GM21367 (cell line): ENCODE results near the gene GPSM3.

ENCODE experiments used
- ATAC-seq: cut with Tn5 transposase; IDR thresholded peaks from one replicate; pipeline ENCODE4 v1.9.1; 2021; ENCODE audit not compliant: unreplicated experiment

Gene GPSM3

GRCh38 chr6:32175711-32176475 lies 16.6 kb downstream of the GPSM3 start, which contains the start of gene AGPAT1:
AGPAT1 (minus strand) TSS chr6:32176084; CDS start chr6:32171496, 4,588 bp downstream.
- ATAC-seq: peak; percentile 37

GRCh38 chr6:32175322-32175710 lies 17.1 kb downstream of the GPSM3 start:
- no peak for ATAC-seq

GRCh38 chr6:32174416-32174815 lies 18.0 kb downstream of the GPSM3 start:
- ATAC-seq: no peak

- ATAC-seq: no peak
Measured at GRCh38 chr6:32173051-32173727, 19.3 kb downstream of the GPSM3 start.

GRCh38 chr6:32171234-32171633 lies 21.2 kb downstream of the GPSM3 start:
- ATAC-seq: no peak

GRCh38 chr6:32170294-32170693 lies 22.1 kb downstream of the GPSM3 start:
- ATAC-seq: no peak

- no peak for ATAC-seq
Measured at GRCh38 chr6:32168807-32169591, 23.4 kb downstream of the GPSM3 start.

- no peak for ATAC-seq
Measured at GRCh38 chr6:32168350-32168749, 24.1 kb downstream of the GPSM3 start.

- no peak for ATAC-seq
Measured at GRCh38 chr6:32167761-32168262, 24.6 kb downstream of the GPSM3 start.

- no peak for ATAC-seq
Measured at GRCh38 chr6:32167154-32167760, 25.2 kb downstream of the GPSM3 start.

- no peak for ATAC-seq
Measured at GRCh38 chr6:32166411-32167061, 25.9 kb downstream of the GPSM3 start.

- ATAC-seq: no peak
Measured at GRCh38 chr6:32164295-32164694, 28.1 kb downstream of the GPSM3 start, which contains the start of gene EGFL8. EGFL8 (plus strand) TSS chr6:32164595; CDS start chr6:32166166, 1,571 bp downstream.

GRCh38 chr6:32163559-32164258 lies 28.7 kb downstream of the GPSM3 start:
- ATAC-seq: no peak

- no peak for ATAC-seq
Measured at GRCh38 chr6:32158052-32158451, 34.4 kb downstream of the GPSM3 start.

GRCh38 chr6:32156891-32157290 lies 35.6 kb downstream of the GPSM3 start:
- no peak for ATAC-seq

- no peak for ATAC-seq
Measured at GRCh38 chr6:32154514-32155161, 37.8 kb downstream of the GPSM3 start.

- no peak for ATAC-seq
Measured at GRCh38 chr6:32153564-32154513, 38.6 kb downstream of the GPSM3 start, which contains the start of gene PPT2. PPT2 (plus strand) TSS chr6:32154141; CDS start chr6:32154595, 454 bp downstream.
